OCI-LY7 (cell line): ENCODE measurements around the gene SLC8A1.

Source experiments
- CTCF ChIP-seq: fragments of 200-600 bp; sonication (generic); conservative IDR thresholded peaks from 2 replicates; pipeline ENCODE4 v1.5.1; 2014; ENCODE audit warnings: mild to moderate bottlenecking, antibody characterized with exemption, low read length, moderate library complexity, mixed read lengths
- EZH2phosphoT487 ChIP-seq: fragments of 200-600 bp; sonication (generic); IDR thresholded peaks from 2 replicates; pipeline ENCODE4 v1.6.1; 2018; ENCODE audit warnings: low read depth, borderline replicate concordance, mild to moderate bottlenecking, mixed run types, antibody characterized with exemption, low read length, moderate library complexity, mixed read lengths

- TF ChIP-seq CTCF = no peak
- no peak for TF ChIP-seq EZH2phosphoT487
Measured at GRCh38 chr2:40457837-40458236, 5.9 kb upstream of the SLC8A1 start.
